Stimulated activated CD8-positive, alpha-beta memory T cell treated with anti-CD3 and anti-CD28 coated beads, Interleukin-12 subunit alpha, Interleukin-12 subunit beta, amount 100 ng/mL, for 24 hours (primary cell): ENCODE measurements around the gene OXSR1.
"Not testable (repeated sequence)": the region's sequence is repeated elsewhere in the genome, so short reads cannot be mapped to it uniquely, and the experiment has no call there.

Experiments used
- DNase-seq: peaks from one replicate; pipeline ENCODE4 v3.0.0-alpha.2; 2020; ENCODE audit errors: extremely low read depth

The OXSR1 gene

GRCh38 chr3:38127611-38128302 lies 37.6 kb upstream of the OXSR1 start:
- DNase-seq: no peak

GRCh38 chr3:38128303-38128655 lies 37.1 kb upstream of the OXSR1 start:
- no peak for DNase-seq

- DNase-seq: no peak
Measured at GRCh38 chr3:38129058-38129457, 36.3 kb upstream of the OXSR1 start.

GRCh38 chr3:38130631-38131065 lies 34.7 kb upstream of the OXSR1 start:
- no peak for DNase-seq

GRCh38 chr3:38131621-38132369 lies 33.5 kb upstream of the OXSR1 start:
- DNase-seq: no peak

GRCh38 chr3:38133209-38133556 lies 32.2 kb upstream of the OXSR1 start:
- no peak for DNase-seq

GRCh38 chr3:38133557-38134405 lies 31.6 kb upstream of the OXSR1 start:
- DNase-seq: no peak

- DNase-seq: not testable (repeated sequence)
Measured at GRCh38 chr3:38134517-38135143, 30.7 kb upstream of the OXSR1 start.

GRCh38 chr3:38135621-38136277 lies 29.6 kb upstream of the OXSR1 start:
- DNase-seq: not testable (repeated sequence)

- DNase-seq: no peak
Measured at GRCh38 chr3:38136393-38136776, 29.0 kb upstream of the OXSR1 start.

- DNase-seq: peak; percentile 97
Measured at GRCh38 chr3:38136777-38137614, 28.3 kb upstream of the OXSR1 start, which contains the start of gene ACAA1. ACAA1 (minus strand) TSS chr3:38137127; CDS start chr3:38137035, 92 bp downstream.

- no peak for DNase-seq
Measured at GRCh38 chr3:38137615-38138348, 27.6 kb upstream of the OXSR1 start.

GRCh38 chr3:38138349-38139190 lies 26.8 kb upstream of the OXSR1 start, which contains the start of gene MYD88:
MYD88 (plus strand) TSS chr3:38138661; CDS start chr3:38138701, 40 bp downstream.
- peak; percentile 70 for DNase-seq

- DNase-seq: no peak
Measured at GRCh38 chr3:38139191-38139590, 26.1 kb upstream of the OXSR1 start.

- no peak for DNase-seq
Measured at GRCh38 chr3:38139652-38140051, 25.7 kb upstream of the OXSR1 start.

- no peak for DNase-seq
Measured at GRCh38 chr3:38140326-38141172, 24.8 kb upstream of the OXSR1 start.

- DNase-seq: no peak
Measured at GRCh38 chr3:38141173-38141951, 24.0 kb upstream of the OXSR1 start.
